SIG-M5 (cell line): ENCODE results near the gene MCF2L.
"Not testable (repeated sequence)": the region's sequence is repeated elsewhere in the genome, so short reads cannot be mapped to it uniquely, and the experiment has no call there.

Experiments used
- DNase-seq: peaks from one replicate; lab custom pipeline; 2025; lab: John Stamatoyannopoulos, UW

MCF2L gene

GRCh38 chr13:113096745-113097305 lies 127.8 kb downstream of the MCF2L start:
- DNase-seq = no peak

DNA sequence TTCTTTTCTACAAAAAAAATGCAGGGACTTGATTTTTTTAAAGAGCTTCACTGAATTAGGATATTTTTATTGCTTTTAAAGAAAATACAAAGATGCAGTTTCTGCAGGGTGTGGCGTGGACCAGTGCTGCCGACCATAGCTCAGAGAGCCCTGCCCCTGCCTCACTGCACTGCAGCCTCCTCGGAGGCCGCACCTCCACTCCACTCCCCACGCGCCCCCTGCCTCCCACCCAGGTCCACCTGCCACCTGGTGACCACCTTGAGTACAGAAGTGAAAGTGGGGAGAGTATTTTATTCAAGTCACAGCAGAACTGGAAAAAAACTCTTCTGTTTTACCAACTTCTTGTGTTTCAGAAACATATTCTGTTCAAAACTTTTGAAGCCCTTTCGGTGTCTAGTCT lies 128.6 kb downstream of the MCF2L start:
- no peak for DNase-seq

- no peak for DNase-seq
These were observed 129.2 kb downstream of the MCF2L start for GRCh38 chr13:113098162-113098732.

GRCh38 chr13:113099142-113099541 lies 130.1 kb downstream of the MCF2L start:
- no peak for DNase-seq

DNA sequence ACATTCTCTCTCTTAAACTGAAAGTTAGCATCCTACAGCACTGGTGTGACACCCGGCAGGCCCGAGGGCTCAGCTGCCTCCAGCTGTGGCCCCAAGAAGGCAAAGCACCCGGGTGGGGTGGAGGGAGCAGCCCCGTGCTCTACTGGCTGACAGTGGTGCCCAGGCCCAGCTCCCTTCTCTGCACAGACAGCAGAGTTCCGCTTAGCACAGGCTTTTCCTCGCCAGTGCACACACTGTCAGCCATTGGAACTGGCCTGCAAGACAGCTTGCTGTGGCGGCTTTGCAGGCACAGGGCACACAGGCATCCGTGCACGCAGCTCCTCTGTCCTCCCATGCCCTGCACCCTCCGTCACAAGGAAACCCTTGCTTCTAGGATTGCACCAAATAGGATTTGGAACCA lies 133.3 kb downstream of the MCF2L start:
- DNase-seq = not testable (repeated sequence)

GRCh38 chr13:113102727-113103126 lies 133.7 kb downstream of the MCF2L start:
- no peak for DNase-seq

DNA sequence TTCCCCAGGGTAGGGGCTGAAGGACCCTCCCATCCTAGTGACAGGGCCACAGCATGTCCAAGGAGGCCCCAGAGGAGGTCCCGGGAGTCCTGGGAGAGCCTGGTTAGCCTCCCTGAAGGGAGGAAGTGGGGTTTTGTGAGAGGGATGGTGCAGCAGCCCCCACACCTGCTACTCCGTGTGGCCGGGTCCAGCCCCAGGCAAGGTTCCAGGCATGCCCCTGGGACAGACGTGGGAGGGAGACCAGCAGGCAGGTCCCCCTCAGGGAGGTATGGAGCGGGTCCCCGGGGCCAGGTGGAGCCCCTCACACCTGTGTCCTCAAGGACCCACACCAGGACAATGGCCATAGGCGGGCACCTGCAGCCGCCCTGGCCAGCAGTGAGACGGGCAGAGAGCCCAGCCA lies 134.6 kb downstream of the MCF2L start:
- DNase-seq = no peak

- no peak for DNase-seq
These were observed 136.3 kb downstream of the MCF2L start, which contains the start of gene F7 for GRCh38 chr13:113105032-113105920. Gene F7, plus strand, starts transcription at chr13:113105791. Its CDS starts 51 bp downstream, at chr13:113105842.

- no peak for DNase-seq
These were observed 137.0 kb downstream of the MCF2L start for GRCh38 chr13:113105921-113106452.

DNA sequence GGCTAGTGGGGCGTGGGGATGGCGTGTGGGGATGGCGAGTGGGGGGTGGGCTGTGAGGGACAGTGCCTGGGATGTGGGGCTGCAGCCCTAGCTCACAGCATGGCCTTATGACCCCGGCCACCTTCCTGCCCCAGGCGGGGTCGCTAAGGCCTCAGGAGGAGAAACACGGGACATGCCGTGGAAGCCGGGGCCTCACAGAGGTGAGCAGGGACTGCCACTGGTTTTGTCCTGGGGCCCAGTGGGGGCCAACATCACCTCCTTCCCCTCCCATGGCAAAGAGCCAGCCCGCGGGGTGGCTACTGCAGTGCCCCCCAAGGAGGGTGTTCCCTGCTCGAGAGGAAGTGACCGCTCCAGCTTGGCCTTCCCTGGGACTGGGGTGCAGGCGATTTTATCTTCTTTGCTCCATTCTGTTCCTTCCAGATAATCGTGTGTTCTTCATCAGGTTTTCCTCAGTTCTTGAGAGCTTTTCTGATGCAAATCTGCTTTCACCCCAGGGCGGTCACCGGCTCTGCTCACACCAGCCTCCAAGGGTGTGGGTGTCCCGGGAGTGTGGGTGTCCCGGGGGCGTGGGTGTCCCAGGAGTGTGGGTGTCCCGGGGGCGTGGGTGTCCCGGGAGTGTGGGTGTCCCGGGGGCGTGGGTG lies 137.8 kb downstream of the MCF2L start:
- no peak for DNase-seq

- DNase-seq = not testable (repeated sequence)
These were observed 139.5 kb downstream of the MCF2L start for GRCh38 chr13:113108521-113108920.

GRCh38 chr13:113109151-113110047 lies 140.4 kb downstream of the MCF2L start:
- no peak for DNase-seq

GRCh38 chr13:113110048-113110851 lies 141.2 kb downstream of the MCF2L start:
- no peak for DNase-seq

DNA sequence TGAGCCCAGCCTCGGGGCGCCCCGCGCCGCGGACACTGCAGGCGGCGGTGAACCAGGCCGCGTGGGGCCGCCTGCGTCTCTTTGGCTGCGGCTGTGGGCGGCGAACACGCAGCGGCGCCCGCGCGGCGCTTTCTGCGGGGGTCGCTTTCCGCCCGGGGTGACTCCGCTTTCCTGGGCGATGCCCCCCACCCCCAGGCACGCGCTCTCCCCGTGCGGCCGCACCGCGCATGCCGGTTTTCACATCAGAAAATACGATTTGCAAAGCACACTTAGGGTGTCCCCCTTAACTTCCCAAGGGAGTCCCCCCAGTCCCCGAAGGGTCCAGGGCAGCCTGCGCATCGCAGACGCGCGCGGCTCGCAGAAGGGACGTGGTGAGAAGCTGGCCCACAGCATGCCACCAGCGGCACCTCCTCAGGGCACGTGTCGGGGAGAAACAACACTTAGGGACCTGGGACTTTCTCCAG lies 141.9 kb downstream of the MCF2L start:
- no peak for DNase-seq

DNA sequence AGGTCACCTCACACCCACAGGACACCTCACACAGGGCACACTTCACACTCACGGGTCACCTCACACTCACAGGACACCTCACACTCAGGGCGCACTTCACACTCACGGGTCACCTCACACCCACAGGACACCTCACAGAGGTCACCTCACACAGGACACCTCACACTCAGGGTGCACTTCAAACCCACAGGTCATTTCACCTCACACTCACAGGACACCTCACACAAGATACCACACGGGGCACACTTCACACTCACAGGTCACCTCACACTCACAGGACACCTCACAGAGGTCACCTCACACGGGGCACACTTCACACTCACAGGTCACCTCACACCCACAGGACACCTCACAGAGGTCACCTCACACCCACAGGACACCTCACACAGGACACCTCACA lies 142.8 kb downstream of the MCF2L start:
- DNase-seq = not testable (repeated sequence)

DNA sequence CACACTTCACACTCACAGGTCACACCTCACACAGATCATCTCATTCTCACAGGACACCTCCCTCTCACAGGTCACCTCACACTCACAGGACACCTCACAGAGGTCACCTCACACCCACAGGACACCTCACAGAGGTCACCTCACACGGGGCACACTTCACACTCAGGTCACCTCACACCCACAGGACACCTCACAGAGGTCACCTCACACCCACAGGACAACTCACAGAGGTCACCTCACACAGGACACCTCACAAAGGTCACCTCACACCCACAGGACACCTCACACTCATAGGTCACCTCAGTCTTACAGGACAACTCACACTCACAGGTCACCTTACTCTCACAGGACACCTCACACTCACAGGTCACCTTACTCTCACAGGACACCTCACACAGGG lies 143.5 kb downstream of the MCF2L start:
- not testable (repeated sequence) for DNase-seq

DNA sequence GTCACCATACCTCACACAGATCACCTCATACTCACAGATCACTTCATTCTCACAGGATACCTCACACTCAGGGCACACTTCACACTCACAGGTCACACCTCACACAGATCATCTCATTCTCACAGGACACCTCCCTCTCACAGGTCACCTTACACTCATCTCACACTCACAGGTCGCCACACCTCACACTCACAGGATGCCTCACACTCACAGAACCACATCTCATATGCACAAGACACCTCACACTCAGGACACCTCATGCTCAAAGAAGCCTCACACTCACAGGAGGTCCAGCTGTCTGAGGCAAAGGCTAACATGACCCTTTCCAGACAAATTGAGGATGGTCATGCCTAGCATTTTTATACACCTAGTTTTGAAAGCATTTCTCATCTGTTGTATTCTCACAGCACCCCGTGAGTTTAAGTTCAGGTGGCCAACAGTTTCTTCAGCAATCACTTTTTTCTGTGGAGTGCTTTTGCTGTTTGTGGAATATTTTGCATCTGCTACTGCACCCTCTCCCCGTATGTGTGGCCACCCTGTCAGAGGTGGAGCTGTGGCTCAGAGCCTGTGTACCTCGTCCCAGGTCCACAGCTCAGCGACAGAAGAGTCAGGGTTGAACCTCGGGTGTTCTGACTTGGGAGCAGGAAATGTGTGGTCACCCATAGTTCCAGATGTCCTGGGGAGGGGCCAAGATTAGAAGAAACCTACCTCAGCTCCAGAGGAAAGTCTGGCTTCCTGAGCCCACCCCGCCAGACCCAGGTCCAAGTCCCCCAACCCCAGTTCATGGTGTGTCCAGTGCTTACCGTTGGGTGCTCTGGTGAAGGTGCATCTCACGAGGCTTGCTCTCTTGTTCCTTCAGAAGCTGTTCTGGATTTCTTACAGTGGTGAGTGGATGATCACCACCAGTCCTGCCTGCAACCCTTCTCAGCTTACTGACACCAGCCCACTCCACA lies 144.2 kb downstream of the MCF2L start:
- no peak for DNase-seq

DNA sequence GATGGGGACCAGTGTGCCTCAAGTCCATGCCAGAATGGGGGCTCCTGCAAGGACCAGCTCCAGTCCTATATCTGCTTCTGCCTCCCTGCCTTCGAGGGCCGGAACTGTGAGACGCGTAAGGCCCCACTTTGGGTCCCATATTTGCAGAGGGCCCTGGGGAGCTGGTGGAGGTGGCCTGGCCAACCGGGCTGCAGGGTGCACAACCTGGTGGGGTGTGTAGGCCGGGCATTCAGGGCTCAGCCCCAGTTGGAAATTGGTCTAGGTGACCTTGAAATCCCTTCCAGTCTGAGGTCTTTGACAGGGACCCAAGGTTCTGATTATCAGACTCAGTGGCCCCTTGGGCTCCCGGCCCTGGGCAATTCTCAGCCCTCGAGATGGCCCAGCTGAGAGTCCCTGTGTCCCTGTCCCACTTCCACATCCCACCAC lies 144.8 kb downstream of the MCF2L start:
- DNase-seq = no peak
